ENCODE measurements around the gene APOC1.

APOC1 gene

DNA sequence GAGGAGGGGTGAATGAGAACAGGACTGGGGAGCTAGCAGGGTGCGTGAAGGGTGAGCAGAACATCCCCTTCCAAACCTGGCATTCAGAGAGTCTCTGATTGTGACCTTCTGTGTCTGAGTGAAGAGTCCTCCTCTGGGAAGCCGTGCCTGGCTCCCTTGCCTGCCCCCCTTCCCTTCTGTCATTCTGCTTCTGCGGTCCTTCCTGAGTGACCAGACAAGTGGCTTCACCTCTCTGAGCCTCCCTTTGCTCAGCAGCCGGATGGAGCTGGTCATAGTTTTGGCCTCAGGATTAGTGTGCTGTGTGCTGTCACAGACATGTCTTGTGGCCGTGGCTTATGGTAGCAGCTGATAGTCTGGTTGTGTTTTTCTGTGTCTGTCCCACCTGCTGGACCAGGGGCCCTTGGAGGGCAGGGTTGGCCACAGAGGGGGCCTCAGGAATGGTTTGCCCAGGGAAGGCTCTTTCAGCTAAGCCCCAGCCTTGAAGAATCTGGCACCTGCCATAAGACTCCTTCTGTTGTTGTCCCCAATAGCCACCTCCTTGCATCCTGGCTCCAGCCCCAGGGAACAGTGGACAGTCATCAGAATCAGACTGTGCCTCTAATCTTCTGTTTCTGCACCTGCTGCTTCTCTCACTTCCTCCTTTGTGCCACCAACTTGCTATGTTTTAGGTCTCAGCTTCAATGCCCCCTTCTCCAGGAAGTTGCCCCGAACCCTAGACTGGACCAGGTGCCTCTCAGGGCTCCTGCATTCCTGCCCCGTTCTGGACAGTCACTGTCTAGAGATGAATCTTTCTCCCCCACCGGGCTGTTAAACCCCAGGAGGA, 46.7 kb downstream of the APOC1 start:
- H2BK12ac ChIP-seq (ENCODE audit: low read length in 2 of 2): no peak overlapping the region
- no peak overlapping the region for H3K23ac ChIP-seq (ENCODE audit: low read length in 2 of 2)
- H2AFZ ChIP-seq (ENCODE audit: low read depth, low read length): no peak overlapping the region
- H3K27ac ChIP-seq (ENCODE audit: low read length, poor library complexity, severe bottlenecking): no peak overlapping the region
- H2BK120ac ChIP-seq (ENCODE audit: low read depth, low read length): no peak overlapping the region
- H3K14ac ChIP-seq (ENCODE audit: low read length in 2 of 2): no peak overlapping the region
- no peak overlapping the region for H3K18ac ChIP-seq (ENCODE audit: low read depth in 1 of 2, low read length in 2 of 2)
- no peak overlapping the region for H2BK15ac ChIP-seq (ENCODE audit: low read depth, poor library complexity, severe bottlenecking)
- peaks cover 13% of the 10 kb centered on the region for H3K4me1 ChIP-seq (ENCODE audit: control insufficient read depth, insufficient read depth, low read depth, low read length)
- no peaks in the 10 kb centered on the region for H3K27me3 ChIP-seq (ENCODE audit: control insufficient read depth in 1 of 2, insufficient read depth in 1 of 2, low read length in 2 of 2)
- 97% methylated on average over 8 of the region's 8 CpGs for WGBS
- peaks cover 30% of the 10 kb centered on the region for H3K79me1 ChIP-seq (replicated peaks; ENCODE audit: low read length, poor library complexity, severe bottlenecking)
- H3K4me2 ChIP-seq (ENCODE audit: low read length, poor library complexity, severe bottlenecking): no peak overlapping the region
- DNase-seq: no peak
- no peak overlapping the region for H4K91ac ChIP-seq (ENCODE audit: low read length)
- no peaks in the 10 kb centered on the region for H3K9me3 ChIP-seq (ENCODE audit: control insufficient read depth, low read length)
- no peak overlapping the region for H3K9ac ChIP-seq (ENCODE audit: low read length)
- no peak overlapping the region for H4K8ac ChIP-seq (ENCODE audit: low read length)
- H2BK5ac ChIP-seq (ENCODE audit: low read depth, low read length, poor library complexity, severe bottlenecking): no peak overlapping the region
- H3K4me3 ChIP-seq (ENCODE audit: insufficient read depth in 1 of 2, low read depth in 1 of 2, low read length in 2 of 2): no peak overlapping the region
- no peak overlapping the region for H2AK5ac ChIP-seq (ENCODE audit: low read length, severe bottlenecking)
- H3K4ac ChIP-seq (ENCODE audit: low read depth in 1 of 2, low read length in 2 of 2): no peak overlapping the region
- peaks cover 42% of the 10 kb centered on the region in 2 experiments for H3K36me3 ChIP-seq (ENCODE audit: control insufficient read depth in 1 of 2, insufficient read depth in 2 of 2, low read depth in 1 of 2, low read length in 2 of 2)

DNA sequence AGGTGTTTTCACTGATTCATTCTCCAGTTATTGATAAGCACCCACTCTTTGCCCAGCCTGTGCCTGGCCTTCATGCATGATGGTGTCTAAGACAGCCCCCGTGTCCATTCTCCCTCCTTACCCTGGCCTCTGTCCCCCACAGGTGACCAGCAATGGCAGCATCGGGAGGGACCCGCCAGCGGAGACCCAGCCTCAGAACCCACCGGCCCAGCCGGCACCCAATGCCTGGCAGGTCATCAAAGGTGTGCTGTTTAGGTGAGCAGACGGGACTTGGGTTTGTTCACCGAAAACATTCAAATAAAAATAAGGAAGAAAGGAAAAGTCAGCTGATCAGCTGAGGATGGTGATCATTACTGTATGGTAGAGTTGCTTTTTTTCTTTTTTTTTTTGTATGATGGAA, 47.4 kb downstream of the APOC1 start:
- Histone ChIP-seq H3K36me3 (ENCODE audit: control insufficient read depth in 1 of 2, insufficient read depth in 2 of 2, low read depth in 1 of 2, low read length in 2 of 2) (peaks cover 46% of the 10 kb centered on the region in 2 experiments), H3K9me3 (ENCODE audit: control insufficient read depth, low read length) (no peaks in the 10 kb centered on the region), H4K91ac (ENCODE audit: low read length) (no peak overlapping the region), H2BK12ac (ENCODE audit: low read length in 2 of 2) (no peak overlapping the region), H2BK5ac (ENCODE audit: low read depth, low read length, poor library complexity, severe bottlenecking) (no peak overlapping the region), H3K23ac (ENCODE audit: low read length in 2 of 2) (no peak overlapping the region), H3K4me1 (ENCODE audit: control insufficient read depth, insufficient read depth, low read depth, low read length) (peaks cover 11% of the 10 kb centered on the region), H3K4ac (ENCODE audit: low read depth in 1 of 2, low read length in 2 of 2) (no peak overlapping the region), H3K79me1 (replicated peaks; ENCODE audit: low read length, poor library complexity, severe bottlenecking) (peaks cover 31% of the 10 kb centered on the region), H3K14ac (ENCODE audit: low read length in 2 of 2) (no peak overlapping the region), H2AFZ (ENCODE audit: low read depth, low read length) (no peak overlapping the region), H4K8ac (ENCODE audit: low read length) (no peak overlapping the region), H3K18ac (ENCODE audit: low read depth in 1 of 2, low read length in 2 of 2) (no peak overlapping the region), H3K4me3 (ENCODE audit: insufficient read depth in 1 of 2, low read depth in 1 of 2, low read length in 2 of 2) (no peak overlapping the region), H2BK120ac (ENCODE audit: low read depth, low read length) (no peak overlapping the region), H3K27me3 (ENCODE audit: control insufficient read depth in 1 of 2, insufficient read depth in 1 of 2, low read length in 2 of 2) (no peaks in the 10 kb centered on the region), H3K9ac (ENCODE audit: low read length) (no peak overlapping the region), H2AK5ac (ENCODE audit: low read length, severe bottlenecking) (no peak overlapping the region), H2BK15ac (ENCODE audit: low read depth, poor library complexity, severe bottlenecking) (no peak overlapping the region), H3K4me2 (ENCODE audit: low read length, poor library complexity, severe bottlenecking) (no peak overlapping the region), H3K27ac (ENCODE audit: low read length, poor library complexity, severe bottlenecking) (no peak overlapping the region)
- DNase-seq: no peak
- 96% methylated on average over 7 of the region's 8 CpGs for WGBS

DNA sequence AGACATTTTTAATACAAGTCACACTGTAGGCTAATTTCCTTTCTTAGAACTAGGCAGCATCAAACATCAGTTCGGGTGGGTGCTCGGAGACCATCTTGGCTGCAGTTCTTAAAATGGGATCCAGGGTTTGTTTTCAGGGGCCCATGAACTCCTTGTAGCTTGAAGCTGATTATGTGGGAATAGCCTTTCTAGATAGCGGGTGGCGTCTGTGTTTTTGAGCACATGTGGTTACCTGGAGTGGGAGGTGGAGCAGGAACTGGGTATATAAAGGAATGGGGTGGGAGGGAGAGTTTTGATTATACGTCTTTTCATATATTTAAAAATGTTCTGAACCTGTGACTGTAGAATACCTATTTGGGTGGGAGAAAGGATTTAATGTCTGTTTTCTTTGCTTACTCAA, 53.7 kb downstream of the APOC1 start:
- no peaks in the 10 kb centered on the region for H3K27me3 ChIP-seq (ENCODE audit: control insufficient read depth in 1 of 2, insufficient read depth in 1 of 2, low read length in 2 of 2)
- peaks cover 45 to 48% of the 10 kb centered on the region in 2 experiments for H3K36me3 ChIP-seq (ENCODE audit: control insufficient read depth in 1 of 2, insufficient read depth in 2 of 2, low read depth in 1 of 2, low read length in 2 of 2)
- H3K79me1 ChIP-seq (replicated peaks; ENCODE audit: low read length, poor library complexity, severe bottlenecking): peaks cover 30% of the 10 kb centered on the region
- H4K91ac ChIP-seq (ENCODE audit: low read length): no peak overlapping the region
- no peak overlapping the region for H3K4me2 ChIP-seq (ENCODE audit: low read length, poor library complexity, severe bottlenecking)
- 99% methylated on average over 5 of the region's 5 CpGs for WGBS
- no peak overlapping the region for H2BK15ac ChIP-seq (ENCODE audit: low read depth, poor library complexity, severe bottlenecking)
- H3K14ac ChIP-seq (ENCODE audit: low read length in 2 of 2): no peak overlapping the region
- no peak for DNase-seq
- no peak overlapping the region for H4K8ac ChIP-seq (ENCODE audit: low read length)
- H3K27ac ChIP-seq (ENCODE audit: low read length, poor library complexity, severe bottlenecking): no peak overlapping the region
- H2BK120ac ChIP-seq (ENCODE audit: low read depth, low read length): no peak overlapping the region
- H3K4ac ChIP-seq (ENCODE audit: low read depth in 1 of 2, low read length in 2 of 2): no peak overlapping the region
- no peak overlapping the region for H3K18ac ChIP-seq (ENCODE audit: low read depth in 1 of 2, low read length in 2 of 2)
- H3K9ac ChIP-seq (ENCODE audit: low read length): no peak overlapping the region
- no peak overlapping the region for H2AK5ac ChIP-seq (ENCODE audit: low read length, severe bottlenecking)
- no peak overlapping the region for H3K4me3 ChIP-seq (ENCODE audit: insufficient read depth in 1 of 2, low read depth in 1 of 2, low read length in 2 of 2)
- H2BK5ac ChIP-seq (ENCODE audit: low read depth, low read length, poor library complexity, severe bottlenecking): no peak overlapping the region
- no peak overlapping the region for H2BK12ac ChIP-seq (ENCODE audit: low read length in 2 of 2)
- no peak overlapping the region for H2AFZ ChIP-seq (ENCODE audit: low read depth, low read length)
- no peak overlapping the region for H3K23ac ChIP-seq (ENCODE audit: low read length in 2 of 2)
- no peaks in the 10 kb centered on the region for H3K9me3 ChIP-seq (ENCODE audit: control insufficient read depth, low read length)
- H3K4me1 ChIP-seq (ENCODE audit: control insufficient read depth, insufficient read depth, low read depth, low read length): peaks cover 2% of the 10 kb centered on the region

DNA sequence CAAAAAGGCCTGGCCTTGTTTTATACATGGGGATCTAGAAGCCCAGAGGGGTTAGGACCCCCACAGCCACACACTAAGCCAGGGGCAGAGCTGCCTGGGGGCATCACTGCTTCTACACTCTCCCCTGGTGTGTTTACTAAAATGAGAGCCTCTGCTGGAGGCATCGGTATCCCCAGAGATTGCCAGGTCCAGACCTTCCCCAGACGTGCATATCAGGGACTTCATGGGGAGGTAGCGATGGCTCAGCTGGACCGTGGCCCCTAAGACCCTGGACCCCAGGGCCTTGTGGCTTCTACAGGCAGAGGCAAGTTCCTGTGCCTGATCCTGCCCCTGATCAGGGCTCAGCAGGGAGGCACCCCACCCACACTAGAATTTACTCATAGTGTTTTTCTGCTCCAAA, 54.3 kb downstream of the APOC1 start:
- no peak overlapping the region for H4K8ac ChIP-seq (ENCODE audit: low read length)
- no peaks in the 10 kb centered on the region for H3K27me3 ChIP-seq (ENCODE audit: control insufficient read depth in 1 of 2, insufficient read depth in 1 of 2, low read length in 2 of 2)
- no peak for DNase-seq
- H3K4ac ChIP-seq (ENCODE audit: low read depth in 1 of 2, low read length in 2 of 2): no peak overlapping the region
- H4K91ac ChIP-seq (ENCODE audit: low read length): no peak overlapping the region
- H3K36me3 ChIP-seq (ENCODE audit: control insufficient read depth in 1 of 2, insufficient read depth in 2 of 2, low read depth in 1 of 2, low read length in 2 of 2): peaks cover 47 to 53% of the 10 kb centered on the region in 2 experiments
- peaks cover 2% of the 10 kb centered on the region for H3K4me1 ChIP-seq (ENCODE audit: control insufficient read depth, insufficient read depth, low read depth, low read length)
- no peak overlapping the region for H2BK120ac ChIP-seq (ENCODE audit: low read depth, low read length)
- H2AFZ ChIP-seq (ENCODE audit: low read depth, low read length): no peak overlapping the region
- peaks cover 31% of the 10 kb centered on the region for H3K79me1 ChIP-seq (replicated peaks; ENCODE audit: low read length, poor library complexity, severe bottlenecking)
- no peak overlapping the region for H3K14ac ChIP-seq (ENCODE audit: low read length in 2 of 2)
- H3K18ac ChIP-seq (ENCODE audit: low read depth in 1 of 2, low read length in 2 of 2): no peak overlapping the region
- no peaks in the 10 kb centered on the region for H3K9me3 ChIP-seq (ENCODE audit: control insufficient read depth, low read length)
- H3K4me3 ChIP-seq (ENCODE audit: insufficient read depth in 1 of 2, low read depth in 1 of 2, low read length in 2 of 2): no peak overlapping the region
- H3K23ac ChIP-seq (ENCODE audit: low read length in 2 of 2): no peak overlapping the region
- H2BK12ac ChIP-seq (ENCODE audit: low read length in 2 of 2): no peak overlapping the region
- H2BK15ac ChIP-seq (ENCODE audit: low read depth, poor library complexity, severe bottlenecking): no peak overlapping the region
- no peak overlapping the region for H3K4me2 ChIP-seq (ENCODE audit: low read length, poor library complexity, severe bottlenecking)
- 96% methylated on average over 4 of the region's 4 CpGs for WGBS
- no peak overlapping the region for H2BK5ac ChIP-seq (ENCODE audit: low read depth, low read length, poor library complexity, severe bottlenecking)
- no peak overlapping the region for H2AK5ac ChIP-seq (ENCODE audit: low read length, severe bottlenecking)
- H3K9ac ChIP-seq (ENCODE audit: low read length): no peak overlapping the region
- H3K27ac ChIP-seq (ENCODE audit: low read length, poor library complexity, severe bottlenecking): no peak overlapping the region

Data from mesenchymal stem cell (in vitro differentiated cells and primary cell).